ENCODE data around the gene CPNE5.

The CPNE5 gene

DNA sequence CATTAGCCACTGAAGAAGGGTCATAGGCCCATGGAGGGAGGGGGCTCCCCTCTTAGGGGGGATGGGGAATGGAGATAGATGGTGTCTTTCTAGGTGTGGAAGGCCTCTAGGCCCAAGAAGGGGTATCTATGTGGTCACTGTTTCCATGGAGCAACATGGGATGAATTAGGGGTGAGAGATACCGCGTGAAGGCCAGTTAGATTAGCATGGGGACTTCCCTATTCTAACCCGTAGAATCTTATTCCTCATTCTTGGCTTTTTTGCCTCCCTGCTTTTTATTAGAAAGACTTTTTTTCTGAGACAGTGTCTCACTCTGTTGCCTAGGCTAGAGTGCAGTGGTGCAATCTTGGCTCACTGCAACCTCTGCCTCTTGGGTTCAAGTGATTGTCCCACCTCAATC, 138.4 kb downstream of the CPNE5 start:
- TF ChIP-seq SUZ12 (IDR thresholded peaks at IDR 0.05) = no peak
- no peak for TF ChIP-seq L3MBTL2 (conservative IDR thresholded peaks at IDR 0.05)
- TF ChIP-seq FOXK2 (IDR thresholded peaks at IDR 0.05) = no peak
- TF ChIP-seq HDGF (IDR thresholded peaks at IDR 0.05; ENCODE audit: borderline replicate concordance) = no peak
- TF ChIP-seq CTBP1 (IDR thresholded peaks at IDR 0.05; ENCODE audit: borderline replicate concordance) = no peak
- no peak for TF ChIP-seq PKNOX1 (IDR thresholded peaks at IDR 0.05)
- TF ChIP-seq FOXM1 (IDR thresholded peaks at IDR 0.05; ENCODE audit: borderline replicate concordance) = no peak
- no peak for TF ChIP-seq ELF4 (IDR thresholded peaks at IDR 0.05)
- no peak for TF ChIP-seq ZNF384 (IDR thresholded peaks at IDR 0.05)
- no peak for TF ChIP-seq SP1 (IDR thresholded peaks at IDR 0.05)
- no peak for TF ChIP-seq ARNT (IDR thresholded peaks at IDR 0.05)
- TF ChIP-seq FOXA1 (IDR thresholded peaks at IDR 0.05) = no peak
- no peak for TF ChIP-seq LEF1 (IDR thresholded peaks at IDR 0.05; ENCODE audit: borderline replicate concordance)
- TF ChIP-seq NFRKB (IDR thresholded peaks at IDR 0.05) = no peak
- TF ChIP-seq BHLHE40 (IDR thresholded peaks at IDR 0.05; ENCODE audit: borderline replicate concordance) = no peak
- TF ChIP-seq TARDBP (IDR thresholded peaks at IDR 0.05) = no peak
- CTCF ChIA-PET = no interaction called here
- DNase-seq (ENCODE audit: extremely low spot score) = no peak
- POLR2A ChIA-PET = no interaction called here

DNA sequence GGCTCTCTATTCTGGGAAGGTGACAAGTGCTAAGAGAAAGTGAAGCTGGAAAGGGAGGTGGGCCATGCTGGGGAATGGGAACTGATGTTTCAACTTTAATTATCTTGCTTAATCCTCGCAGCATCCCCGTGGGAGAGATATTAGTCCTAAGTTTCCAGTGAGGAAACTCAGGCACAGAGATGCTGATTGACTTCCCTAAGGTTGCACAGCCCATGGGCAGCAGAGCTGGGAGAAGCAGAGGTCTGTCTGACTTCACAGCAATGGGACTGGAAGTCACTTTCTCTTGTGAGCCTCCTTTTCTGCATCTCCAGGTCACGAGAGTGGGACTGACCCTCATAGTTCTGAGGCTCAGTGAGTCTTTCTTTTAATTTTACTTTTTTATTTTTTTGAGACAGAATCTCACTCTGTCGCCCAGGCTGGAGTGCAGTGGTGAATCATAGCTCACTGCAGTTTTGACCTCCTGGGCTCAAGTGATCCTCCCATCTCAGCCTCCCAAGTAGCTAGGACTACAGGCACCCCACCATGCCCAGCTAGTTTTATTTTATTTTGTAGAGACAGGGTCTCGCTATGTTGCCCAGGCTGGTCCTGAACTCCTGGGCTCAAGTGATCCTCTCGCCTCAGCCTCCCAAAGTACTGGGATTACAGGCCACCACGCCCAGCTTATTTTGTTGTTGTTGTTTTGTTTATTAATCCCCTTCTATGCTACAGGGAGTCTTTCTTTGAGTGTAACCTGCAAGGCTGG, 139.0 kb downstream of the CPNE5 start:
- POLR2A ChIA-PET = no interaction called here
- TF ChIP-seq CTBP1 (IDR thresholded peaks at IDR 0.05; ENCODE audit: borderline replicate concordance) (no peak), NFRKB (IDR thresholded peaks at IDR 0.05) (no peak), FOXK2 (IDR thresholded peaks at IDR 0.05) (no peak)
- DNase-seq (ENCODE audit: extremely low spot score) = no peak
- CTCF ChIA-PET = no interaction called here

DNA sequence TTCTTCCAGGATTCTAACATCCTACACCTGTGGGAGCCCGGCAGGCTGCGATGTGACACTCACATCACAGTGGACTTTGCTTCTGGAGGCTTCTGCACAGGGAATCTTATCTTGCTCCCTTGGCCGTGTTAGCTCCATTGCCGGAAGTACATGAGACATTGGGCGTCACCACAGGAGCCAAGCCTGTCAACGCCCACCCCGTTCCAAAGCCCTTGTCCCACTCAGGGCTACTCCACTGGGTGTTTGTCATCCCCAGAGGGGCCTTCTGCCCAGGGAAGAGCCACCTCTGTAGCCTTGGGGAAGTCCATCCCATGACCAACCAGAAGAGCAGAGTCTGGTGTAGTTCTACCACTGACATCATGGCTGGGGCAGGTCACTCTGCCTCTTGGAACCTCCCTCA, 139.9 kb downstream of the CPNE5 start:
- no peak for TF ChIP-seq ZNF384 (IDR thresholded peaks at IDR 0.05)
- TF ChIP-seq PKNOX1 (IDR thresholded peaks at IDR 0.05) = no peak
- no peak for TF ChIP-seq NFRKB (IDR thresholded peaks at IDR 0.05)
- TF ChIP-seq ARNT (IDR thresholded peaks at IDR 0.05) = no peak
- TF ChIP-seq ELF4 (IDR thresholded peaks at IDR 0.05) = no peak
- no peak for TF ChIP-seq FOXK2 (IDR thresholded peaks at IDR 0.05)
- TF ChIP-seq BHLHE40 (IDR thresholded peaks at IDR 0.05; ENCODE audit: borderline replicate concordance) = no peak
- TF ChIP-seq TARDBP (IDR thresholded peaks at IDR 0.05) = no peak
- no peak for TF ChIP-seq L3MBTL2 (conservative IDR thresholded peaks at IDR 0.05)
- no peak for TF ChIP-seq SP1 (IDR thresholded peaks at IDR 0.05)
- ChIA-PET CTCF (no interaction called here), POLR2A (no interaction called here)
- no peak for DNase-seq (ENCODE audit: extremely low spot score)

GRCh38 chr6:36698871-36699271, 140.4 kb downstream of the CPNE5 start:
- ChIA-PET CTCF (no interaction called here), POLR2A (no interaction called here)
- no peak for DNase-seq (ENCODE audit: extremely low spot score)
- TF ChIP-seq TARDBP (IDR thresholded peaks at IDR 0.05) (no peak), HDGF (IDR thresholded peaks at IDR 0.05; ENCODE audit: borderline replicate concordance) (no peak), FOXA1 (IDR thresholded peaks at IDR 0.05) (no peak), CTBP1 (IDR thresholded peaks at IDR 0.05; ENCODE audit: borderline replicate concordance) (no peak), PKNOX1 (IDR thresholded peaks at IDR 0.05) (no peak), ARNT (IDR thresholded peaks at IDR 0.05) (no peak), SUZ12 (IDR thresholded peaks at IDR 0.05) (no peak), LEF1 (IDR thresholded peaks at IDR 0.05; ENCODE audit: borderline replicate concordance) (no peak)

DNA sequence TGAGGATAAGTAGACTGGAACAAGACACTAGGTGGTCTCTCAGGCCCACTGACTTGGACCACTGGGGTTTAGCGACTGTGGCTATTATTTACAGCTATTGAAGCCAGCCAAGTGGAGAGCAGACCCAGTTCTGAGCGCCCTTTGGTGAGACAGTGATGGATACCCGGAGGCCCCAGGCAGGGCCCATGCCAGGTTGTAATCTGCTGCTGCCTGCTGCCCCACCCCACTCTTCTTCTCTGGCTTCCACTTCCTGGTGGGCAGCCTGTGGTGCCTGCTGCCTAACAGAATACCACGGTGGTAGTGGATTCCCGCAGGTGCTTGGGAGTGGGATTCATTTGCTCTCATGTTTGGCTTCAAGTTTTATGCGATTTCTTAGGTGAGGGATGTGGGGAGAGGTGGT, 141.0 kb downstream of the CPNE5 start:
- ChIA-PET CTCF (no interaction called here), POLR2A (no interaction called here)
- no peak for DNase-seq (ENCODE audit: extremely low spot score)
- no peak for TF ChIP-seq PKNOX1 (IDR thresholded peaks at IDR 0.05)
- TF ChIP-seq FOXA1 (IDR thresholded peaks at IDR 0.05) = no peak
- TF ChIP-seq TARDBP (IDR thresholded peaks at IDR 0.05) = no peak
- no peak for TF ChIP-seq ELF4 (IDR thresholded peaks at IDR 0.05)
- no peak for TF ChIP-seq HDGF (IDR thresholded peaks at IDR 0.05; ENCODE audit: borderline replicate concordance)
- no peak for TF ChIP-seq NFRKB (IDR thresholded peaks at IDR 0.05)
- no peak for TF ChIP-seq FOXM1 (IDR thresholded peaks at IDR 0.05; ENCODE audit: borderline replicate concordance)
- TF ChIP-seq LEF1 (IDR thresholded peaks at IDR 0.05; ENCODE audit: borderline replicate concordance) = no peak

DNA sequence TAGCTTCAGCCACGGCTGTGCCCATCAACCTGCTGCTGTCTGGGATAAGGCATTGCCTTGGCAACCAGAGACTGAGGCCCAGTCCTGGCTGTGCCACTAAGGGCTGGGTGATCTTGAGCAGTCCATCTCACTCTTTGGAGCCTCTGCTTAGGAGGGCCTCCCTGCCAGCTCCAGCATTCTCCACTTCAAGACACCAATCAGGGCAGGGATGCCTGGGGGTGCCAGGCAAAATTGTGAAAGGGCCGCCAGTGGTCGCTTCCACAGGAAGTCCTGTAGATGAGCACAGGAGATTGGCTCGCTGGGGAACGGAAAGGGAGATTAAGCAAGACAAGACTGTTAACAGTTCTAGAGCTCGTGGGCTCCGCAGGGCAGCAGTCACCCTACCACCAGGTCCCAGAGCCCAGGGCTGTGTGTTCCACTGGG, 141.8 kb downstream of the CPNE5 start, which contains the start of gene RAB44:
Gene RAB44 (plus strand): TSS at position 346 of the 423 bp plus-strand sequence. CDS start 6,410 bp downstream, outside the sequence.
- TF ChIP-seq ARNT (IDR thresholded peaks at IDR 0.05) = no peak
- no peak for TF ChIP-seq SUZ12 (IDR thresholded peaks at IDR 0.05)
- TF ChIP-seq FOXM1 (IDR thresholded peaks at IDR 0.05; ENCODE audit: borderline replicate concordance) = no peak
- TF ChIP-seq LEF1 (IDR thresholded peaks at IDR 0.05; ENCODE audit: borderline replicate concordance) = no peak
- TF ChIP-seq NFRKB (IDR thresholded peaks at IDR 0.05) = no peak
- no peak for TF ChIP-seq FOXA1 (IDR thresholded peaks at IDR 0.05)
- no peak for TF ChIP-seq FOXK2 (IDR thresholded peaks at IDR 0.05)
- TF ChIP-seq CTBP1 (IDR thresholded peaks at IDR 0.05; ENCODE audit: borderline replicate concordance) = no peak
- no peak for TF ChIP-seq ELF4 (IDR thresholded peaks at IDR 0.05)
- TF ChIP-seq TARDBP (IDR thresholded peaks at IDR 0.05) = no peak
- TF ChIP-seq PKNOX1 (IDR thresholded peaks at IDR 0.05) = no peak
- no peak for TF ChIP-seq L3MBTL2 (conservative IDR thresholded peaks at IDR 0.05)
- TF ChIP-seq BHLHE40 (IDR thresholded peaks at IDR 0.05; ENCODE audit: borderline replicate concordance) = no peak
- TF ChIP-seq ZNF384 (IDR thresholded peaks at IDR 0.05) = no peak
- TF ChIP-seq SP1 (IDR thresholded peaks at IDR 0.05) = no peak
- TF ChIP-seq HDGF (IDR thresholded peaks at IDR 0.05; ENCODE audit: borderline replicate concordance) = no peak
- DNase-seq (ENCODE audit: extremely low spot score) = no peak
- CTCF ChIA-PET = no interaction called here
- POLR2A ChIA-PET = no interaction called here
